ENCODE measurements around the gene JARID2. TPM values are rescaled to one million over a fixed set of nuclear protein-coding genes. Genes with fewer than 3 reads are reported as not detected.

The JARID2 gene
- total RNA-seq, 1 donor from 2014 or later, result 65.6 TPM

DNA sequence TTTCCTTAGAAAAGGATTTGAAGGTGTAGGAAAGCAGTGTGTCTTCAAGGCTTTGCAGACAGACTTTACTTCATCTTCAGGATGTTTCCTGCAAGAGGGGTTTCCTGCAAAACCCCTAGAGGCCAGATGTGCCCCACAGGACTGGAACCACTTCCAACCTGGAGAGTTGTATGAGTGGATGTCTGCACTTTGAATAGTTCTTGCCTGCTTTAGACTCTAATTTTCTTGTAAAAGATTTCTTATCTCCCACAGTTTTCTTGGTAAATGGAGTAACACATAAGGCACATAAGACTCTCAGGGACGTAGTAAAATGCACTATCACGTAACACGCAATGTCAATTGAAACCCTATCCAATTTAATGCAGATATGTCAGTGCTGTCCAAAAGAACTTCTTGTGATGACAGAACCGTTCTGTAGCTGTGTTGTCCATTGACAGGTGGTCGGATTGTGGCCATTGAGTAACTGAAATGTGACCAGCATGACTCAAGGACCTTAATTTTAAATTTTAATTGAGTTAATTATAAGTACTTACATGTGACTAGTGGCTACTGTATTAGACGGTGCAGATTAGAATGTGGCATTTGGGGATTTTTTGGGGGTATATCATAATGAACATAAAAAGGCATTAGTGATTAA, 118.7 kb downstream of the JARID2 start:
- no peak overlapping the region for H3K4me3 Mint-ChIP-seq (ENCODE audit: low read depth)
- TF ChIP-seq, protein P1, sequence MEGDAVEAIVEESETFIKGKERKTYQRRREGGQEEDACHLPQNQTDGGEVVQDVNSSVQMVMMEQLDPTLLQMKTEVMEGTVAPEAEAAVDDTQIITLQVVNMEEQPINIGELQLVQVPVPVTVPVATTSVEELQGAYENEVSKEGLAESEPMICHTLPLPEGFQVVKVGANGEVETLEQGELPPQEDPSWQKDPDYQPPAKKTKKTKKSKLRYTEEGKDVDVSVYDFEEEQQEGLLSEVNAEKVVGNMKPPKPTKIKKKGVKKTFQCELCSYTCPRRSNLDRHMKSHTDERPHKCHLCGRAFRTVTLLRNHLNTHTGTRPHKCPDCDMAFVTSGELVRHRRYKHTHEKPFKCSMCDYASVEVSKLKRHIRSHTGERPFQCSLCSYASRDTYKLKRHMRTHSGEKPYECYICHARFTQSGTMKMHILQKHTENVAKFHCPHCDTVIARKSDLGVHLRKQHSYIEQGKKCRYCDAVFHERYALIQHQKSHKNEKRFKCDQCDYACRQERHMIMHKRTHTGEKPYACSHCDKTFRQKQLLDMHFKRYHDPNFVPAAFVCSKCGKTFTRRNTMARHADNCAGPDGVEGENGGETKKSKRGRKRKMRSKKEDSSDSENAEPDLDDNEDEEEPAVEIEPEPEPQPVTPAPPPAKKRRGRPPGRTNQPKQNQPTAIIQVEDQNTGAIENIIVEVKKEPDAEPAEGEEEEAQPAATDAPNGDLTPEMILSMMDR (IDR thresholded peaks at IDR 0.05; ENCODE audit: unreplicated experiment), result no peak
- DNase-seq (ENCODE audit: low spot score, unreplicated experiment), result no peak
- no peaks in the 10 kb centered on the region for H3K27me3 Mint-ChIP-seq
- H3K4me1 Mint-ChIP-seq (ENCODE audit: low read depth), result peaks cover 20% of the 10 kb centered on the region
- no peaks in the 10 kb centered on the region for H3K9me3 Mint-ChIP-seq (ENCODE audit: low read depth)
- H3K27ac Mint-ChIP-seq, result peak overlapping the region; percentile 62
- H3K36me3 Mint-ChIP-seq (ENCODE audit: insufficient read depth), result no peaks in the 10 kb centered on the region

DNA sequence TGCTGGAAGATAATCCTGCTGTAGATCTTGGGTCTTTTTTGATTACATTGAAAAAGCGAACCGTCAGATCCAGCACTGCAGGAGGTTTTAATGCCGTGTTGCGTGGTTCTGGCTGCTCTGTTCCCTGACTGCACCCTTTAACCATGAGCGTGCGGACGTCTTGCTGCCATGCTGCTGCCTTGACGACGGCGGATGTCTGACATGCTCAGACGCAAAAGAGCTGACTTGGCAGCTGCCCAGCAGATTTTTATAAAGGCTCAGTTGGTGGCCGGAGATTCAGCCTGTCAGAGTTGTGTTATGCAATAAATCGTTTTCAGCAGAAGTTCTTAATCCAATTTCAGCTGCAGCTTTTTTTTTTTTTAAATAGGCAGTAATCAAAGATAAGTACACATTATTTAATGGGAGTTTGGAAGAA, 119.4 kb downstream of the JARID2 start:
- Mint-ChIP-seq H3K9me3 (ENCODE audit: low read depth) (no peaks in the 10 kb centered on the region), H3K27ac (no peak overlapping the region), H3K4me1 (ENCODE audit: low read depth) (peaks cover 26% of the 10 kb centered on the region), H3K4me3 (ENCODE audit: low read depth) (no peak overlapping the region), H3K36me3 (ENCODE audit: insufficient read depth) (no peaks in the 10 kb centered on the region), H3K27me3 (no peaks in the 10 kb centered on the region)
- no peak for DNase-seq (ENCODE audit: low spot score, unreplicated experiment)
- TF ChIP-seq, protein P1 (IDR thresholded peaks at IDR 0.05; ENCODE audit: unreplicated experiment), result no peak

DNA sequence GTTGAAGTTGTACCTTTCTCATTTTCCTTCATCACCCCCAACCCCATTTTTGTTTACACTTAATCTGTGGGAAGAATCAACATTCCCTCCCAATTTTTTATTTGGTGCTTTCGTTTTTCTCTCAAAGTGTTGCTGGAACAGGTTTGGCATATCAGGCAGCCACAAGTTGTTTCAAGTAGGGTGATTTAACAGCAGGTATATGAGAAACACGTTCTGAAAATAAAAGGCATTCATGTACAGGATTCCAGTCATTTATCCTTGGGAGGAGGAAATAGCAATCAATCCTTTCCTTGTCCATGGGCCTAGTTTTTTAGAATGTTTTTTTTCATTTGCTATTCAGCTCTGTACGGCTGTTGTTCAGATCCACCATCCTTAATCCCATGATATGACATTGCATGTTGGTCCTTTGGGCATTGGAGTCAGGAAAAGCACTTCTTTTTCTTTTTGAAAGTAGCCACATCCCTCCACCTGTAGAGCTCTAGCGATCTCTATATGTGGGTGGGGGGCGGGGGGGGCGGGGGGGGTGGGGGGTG, 120.2 kb downstream of the JARID2 start:
- no peak for DNase-seq (ENCODE audit: low spot score, unreplicated experiment)
- Mint-ChIP-seq H3K27me3 (no peaks in the 10 kb centered on the region), H3K27ac (no peak overlapping the region), H3K9me3 (ENCODE audit: low read depth) (no peaks in the 10 kb centered on the region), H3K4me1 (ENCODE audit: low read depth) (peaks cover 26% of the 10 kb centered on the region), H3K36me3 (ENCODE audit: insufficient read depth) (no peaks in the 10 kb centered on the region), H3K4me3 (ENCODE audit: low read depth) (no peak overlapping the region)
- TF ChIP-seq, protein P1 (IDR thresholded peaks at IDR 0.05; ENCODE audit: unreplicated experiment), result no peak

DNA sequence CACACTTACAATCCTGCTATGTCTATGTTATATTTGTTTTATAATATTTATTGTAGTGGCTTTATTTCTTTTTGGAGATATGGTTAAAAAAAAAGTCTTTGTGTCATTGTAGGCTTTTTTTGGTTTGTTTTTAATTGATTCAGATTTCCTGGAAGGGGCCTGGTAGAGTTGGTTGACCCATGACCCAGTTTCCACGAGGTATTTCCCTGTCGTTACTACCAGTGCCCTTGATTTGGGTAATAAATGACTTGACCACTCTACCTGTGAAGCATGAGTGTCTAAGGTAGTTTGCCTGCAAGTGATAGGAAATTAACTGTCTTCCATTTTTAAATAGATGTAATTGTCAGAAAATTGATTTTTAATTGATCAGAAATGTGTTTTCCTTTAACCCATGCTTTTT, 121.0 kb downstream of the JARID2 start:
- DNase-seq (ENCODE audit: low spot score, unreplicated experiment), result no peak
- Mint-ChIP-seq H3K36me3 (ENCODE audit: insufficient read depth) (no peaks in the 10 kb centered on the region), H3K27ac (no peak overlapping the region), H3K4me1 (ENCODE audit: low read depth) (peaks cover 26% of the 10 kb centered on the region), H3K27me3 (no peaks in the 10 kb centered on the region), H3K4me3 (ENCODE audit: low read depth) (no peak overlapping the region), H3K9me3 (ENCODE audit: low read depth) (no peaks in the 10 kb centered on the region)
- TF ChIP-seq, protein P1 (IDR thresholded peaks at IDR 0.05; ENCODE audit: unreplicated experiment), result no peak

DNA sequence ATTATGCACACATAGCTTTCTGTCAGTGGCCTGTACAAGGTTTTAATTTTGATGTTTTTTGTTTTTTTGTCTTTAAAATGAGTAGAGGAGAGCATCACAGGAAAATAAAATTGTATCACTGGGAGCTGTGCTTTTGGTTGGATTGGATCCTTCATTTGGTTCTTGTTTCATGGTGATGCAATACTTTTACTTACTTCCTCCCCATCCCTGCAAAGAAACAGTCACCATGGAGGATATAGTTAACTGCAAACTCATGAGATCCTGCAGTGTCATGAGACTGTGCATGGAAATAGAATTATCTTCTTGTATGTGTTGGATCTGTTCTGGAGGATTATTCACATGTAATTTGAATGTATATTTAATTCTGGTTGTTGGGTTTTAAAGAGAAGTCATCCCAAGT, 122.3 kb downstream of the JARID2 start:
- no peak overlapping the region for H3K4me3 Mint-ChIP-seq (ENCODE audit: low read depth)
- no peaks in the 10 kb centered on the region for H3K9me3 Mint-ChIP-seq (ENCODE audit: low read depth)
- no peaks in the 10 kb centered on the region for H3K36me3 Mint-ChIP-seq (ENCODE audit: insufficient read depth)
- DNase-seq (ENCODE audit: low spot score, unreplicated experiment), result no peak
- H3K27me3 Mint-ChIP-seq, result no peaks in the 10 kb centered on the region
- TF ChIP-seq, protein P1 (IDR thresholded peaks at IDR 0.05; ENCODE audit: unreplicated experiment), result no peak
- peaks cover 27% of the 10 kb centered on the region for H3K4me1 Mint-ChIP-seq (ENCODE audit: low read depth)
- H3K27ac Mint-ChIP-seq, result no peak overlapping the region

Data from progenitor cell of endocrine pancreas (in vitro differentiated cells).